Uterus (tissue), 4 donors: Measurements from ENCODE around the gene PDE4B. TPM values are rescaled to one million over a fixed set of nuclear protein-coding genes. Genes with fewer than 3 reads are reported as not detected.

Experiments
- DNase-seq, 2 donors: peaks; one replicate each; pipeline ENCODE4 v3.0.0-alpha.2; 2019 to 2020
- H3K27ac ChIP-seq, 2 donors: fragments of 200-600 bp; sonication (generic); 1 replicate in 1 of 2; 2 replicates in 1 of 2; pipeline ENCODE4 v1.5.1; 2016 to 2018
- H3K27me3 ChIP-seq, 2 donors: fragments of 200-600 bp; sonication (generic); one replicate each; pipeline ENCODE4 v1.5.1; 2018 to 2019; ENCODE audit warnings: control low read depth in 1 of 2
- H3K36me3 ChIP-seq, 2 donors: fragments of 200-600 bp; sonication (generic); one replicate each; pipeline ENCODE4 v1.5.1; 2019; ENCODE audit warnings: control low read depth in 1 of 2
- H3K4me1 ChIP-seq, 2 donors: fragments of 200-600 bp; sonication (generic); one replicate each; pipeline ENCODE4 v1.5.1; 2018 to 2019; ENCODE audit warnings: control low read depth in 1 of 2
- H3K4me3 ChIP-seq, 2 donors: fragments of 200-600 bp; sonication (generic); 1 replicate in 1 of 2; 2 replicates in 1 of 2; pipeline ENCODE4 v1.5.1; 2018 to 2019; ENCODE audit warnings: mild to moderate bottlenecking in 1 of 2
- H3K9me3 ChIP-seq, 2 donors: fragments of 200-600 bp; sonication (generic); one replicate each; pipeline ENCODE4 v1.5.1; 2019; ENCODE audit warnings: control low read depth in 1 of 2
- CTCF ChIP-seq, 4 experiments: fragments of 200-600 bp in 2 of 4; fragments of 450-650 bp in 2 of 4; sonication (generic) in 2 of 4; IDR thresholded peaks; one replicate each; pipeline ENCODE4 v1.5.1; 2016 to 2019; ENCODE audit warnings: antibody characterized with exemption in 4 of 4, mild to moderate bottlenecking in 2 of 4, moderate library complexity in 1 of 4
- POLR2A ChIP-seq, 2 donors: fragments of 450-650 bp; IDR thresholded peaks; one replicate each; pipeline ENCODE4 v1.6.1; 2016; ENCODE audit warnings: antibody characterized with exemption in 2 of 2, mild to moderate bottlenecking in 1 of 2, moderate library complexity in 1 of 2
- intact Hi-C: fragments of 100-400 bp; cut with DNase I; formaldehyde crosslinking; loops from one replicate; pipeline ENCODE4 v1.15.1; 2023; ENCODE audit warnings: low total_unique reads
- total RNA-seq, 4 donors: library from RNA; depleted of rRNA in 3 of 4; stranded (reverse); fragments of >200 nt in 3 of 4; gene quantifications; one replicate each; pipeline versions ENCODE4 v1.1.0 to v1.2.4, GENCODE V29; 2014 to 2023
- donor health status: DM: yes; HTN: yes; CAD: no.

PDE4B gene
- total RNA-seq, 4 donors from 2014 or later, result 6.9 to 22.9 (median 17.8) TPM

- intact Hi-C loops, result no loop called here
- TF ChIP-seq POLR2A (IDR thresholded peaks at IDR 0.05) (no peak), CTCF (IDR thresholded peaks at IDR 0.05) (no peak)
- Histone ChIP-seq H3K9me3 (no peaks in the 10 kb centered on the region), H3K4me1 (no peaks in the 10 kb centered on the region), H3K27me3 (peaks cover 0 to 5% of the 10 kb centered on the region in 2 donors), H3K4me3 (no peak overlapping the region), H3K27ac (no peak overlapping the region), H3K36me3 (no peaks in the 10 kb centered on the region)
- DNase-seq, result no peak
Observed at GRCh38 chr1:65990161-65990560, 197.5 kb downstream of the PDE4B start.

GRCh38 chr1:65991694-65992093 lies 199.0 kb downstream of the PDE4B start:
- no peaks in the 10 kb centered on the region for H3K36me3 ChIP-seq
- peaks cover 0 to 5% of the 10 kb centered on the region in 2 donors for H3K27me3 ChIP-seq
- H3K4me1 ChIP-seq, result no peaks in the 10 kb centered on the region
- no peak overlapping the region for H3K27ac ChIP-seq
- TF ChIP-seq CTCF (IDR thresholded peaks at IDR 0.05) (no peak), POLR2A (IDR thresholded peaks at IDR 0.05) (no peak)
- no peaks in the 10 kb centered on the region for H3K9me3 ChIP-seq
- H3K4me3 ChIP-seq, result no peak overlapping the region
- no peak for DNase-seq
- intact Hi-C loops, result no loop called here

GRCh38 chr1:65992165-65992821 lies 199.6 kb downstream of the PDE4B start:
- TF ChIP-seq POLR2A (IDR thresholded peaks at IDR 0.05), result no peak
- no peak for TF ChIP-seq CTCF (IDR thresholded peaks at IDR 0.05)
- H3K4me3 ChIP-seq, result no peak overlapping the region

GRCh38 chr1:65992831-65993271 lies 200.2 kb downstream of the PDE4B start:
- peaks cover 0 to 5% of the 10 kb centered on the region in 2 donors for H3K27me3 ChIP-seq
- intact Hi-C loops, result no loop called here
- DNase-seq, result no peak
- no peak overlapping the region for H3K4me3 ChIP-seq
- TF ChIP-seq CTCF (IDR thresholded peaks at IDR 0.05), result no peak
- H3K9me3 ChIP-seq, result no peaks in the 10 kb centered on the region
- H3K4me1 ChIP-seq, result no peaks in the 10 kb centered on the region
- H3K27ac ChIP-seq, result no peak overlapping the region
- H3K36me3 ChIP-seq, result no peaks in the 10 kb centered on the region

More at GRCh38 chr1:65992165-65992821, 199.6 kb downstream of the PDE4B start:
- Histone ChIP-seq H3K9me3 (no peaks in the 10 kb centered on the region), H3K27me3 (peaks cover 0 to 5% of the 10 kb centered on the region in 2 donors), H3K4me1 (no peaks in the 10 kb centered on the region), H3K36me3 (no peaks in the 10 kb centered on the region), H3K27ac (no peak overlapping the region)
- intact Hi-C loops, result no loop called here
- no peak for DNase-seq

- no peak overlapping the region for H3K4me3 ChIP-seq
- no peaks in the 10 kb centered on the region for H3K4me1 ChIP-seq
- no peaks in the 10 kb centered on the region for H3K36me3 ChIP-seq
- H3K9me3 ChIP-seq, result no peaks in the 10 kb centered on the region
- no peak overlapping the region for H3K27ac ChIP-seq
- intact Hi-C loops, result no loop called here
- TF ChIP-seq POLR2A (IDR thresholded peaks at IDR 0.05) (no peak), CTCF (IDR thresholded peaks at IDR 0.05) (no peak)
- peaks cover 0 to 5% of the 10 kb centered on the region in 2 donors for H3K27me3 ChIP-seq
- no peak for DNase-seq
Observed at GRCh38 chr1:65994223-65994622, 201.5 kb downstream of the PDE4B start.
